Stimulated activated CD8-positive, alpha-beta memory T cell treated with anti-CD3 and anti-CD28 coated beads, Interleukin-15, amount 100 ng/mL, for 48 hours (primary cell): Measurements from ENCODE around the gene TRPV4.
A peak's percentile ranks its signal among the peaks of the same experiment; 100 is the strongest.

ENCODE experiments used
- DNase-seq, 2 donors: peaks; one replicate each; pipeline ENCODE4 v3.0.0-alpha.2; 2020; ENCODE audit warnings: low read depth in 2 of 2

The TRPV4 gene

GRCh38 chr12:109779382-109779781 is 53.8 kb downstream of the TRPV4 start:
- no peak for DNase-seq

GRCh38 chr12:109778684-109779083 is 54.5 kb downstream of the TRPV4 start:
- DNase-seq, result no peak

- DNase-seq, result peak in 1 of 2 donors; percentile 23
Measured at GRCh38 chr12:109777544-109777943, 55.7 kb downstream of the TRPV4 start.

- no peak for DNase-seq
Measured at GRCh38 chr12:109776624-109777023, 56.6 kb downstream of the TRPV4 start.

- peak; percentile 37 to 50 for DNase-seq
Measured at GRCh38 chr12:109775172-109775881, 57.9 kb downstream of the TRPV4 start.

GRCh38 chr12:109773384-109774011 is 59.7 kb downstream of the TRPV4 start:
- no peak for DNase-seq

GRCh38 chr12:109772622-109773321 is 60.4 kb downstream of the TRPV4 start:
- DNase-seq, result no peak

- no peak for DNase-seq
Measured at GRCh38 chr12:109771746-109772621, 61.2 kb downstream of the TRPV4 start.

- DNase-seq, result no peak
Measured at GRCh38 chr12:109770861-109771670, 62.1 kb downstream of the TRPV4 start.

GRCh38 chr12:109770104-109770860 is 62.9 kb downstream of the TRPV4 start:
- no peak for DNase-seq

- no peak for DNase-seq
Measured at GRCh38 chr12:109768901-109769670, 64.1 kb downstream of the TRPV4 start.

- DNase-seq, result no peak
Measured at GRCh38 chr12:109767991-109768900, 65.0 kb downstream of the TRPV4 start.

GRCh38 chr12:109767456-109767855 is 65.7 kb downstream of the TRPV4 start:
- DNase-seq, result no peak

GRCh38 chr12:109766251-109766778 is 66.9 kb downstream of the TRPV4 start:
- DNase-seq, result no peak

GRCh38 chr12:109765446-109765810 is 67.8 kb downstream of the TRPV4 start:
- no peak for DNase-seq

- no peak for DNase-seq
Measured at GRCh38 chr12:109764776-109765445, 68.3 kb downstream of the TRPV4 start.

GRCh38 chr12:109764123-109764522 is 69.1 kb downstream of the TRPV4 start:
- DNase-seq, result no peak
